AG10803 (cell line): ENCODE data around the gene ARPP19.
"Not testable (repeated sequence)": the region's sequence is repeated elsewhere in the genome, so short reads cannot be mapped to it uniquely, and the experiment has no call there.

Source experiments
- DNase-seq: peaks from one replicate; pipeline ENCODE4 v3.0.0; 2010; ENCODE audit warnings: low read depth
- H3K4me3 ChIP-seq: 2 replicates; pipeline ENCODE4 v1.5.1; 2011; ENCODE audit warnings: mild to moderate bottlenecking, low read length, control low read depth
- TF ChIP-seq, protein P1 (sequence below): conservative IDR thresholded peaks from 2 replicates; pipeline ENCODE4 v1.5.1; 2011; ENCODE audit warnings: mild to moderate bottlenecking, low read length, control low read depth, inconsistent platforms

The ARPP19 gene

GRCh38 chr15:52558196-52558595, 10.6 kb downstream of the ARPP19 start:
- TF ChIP-seq, protein P1, sequence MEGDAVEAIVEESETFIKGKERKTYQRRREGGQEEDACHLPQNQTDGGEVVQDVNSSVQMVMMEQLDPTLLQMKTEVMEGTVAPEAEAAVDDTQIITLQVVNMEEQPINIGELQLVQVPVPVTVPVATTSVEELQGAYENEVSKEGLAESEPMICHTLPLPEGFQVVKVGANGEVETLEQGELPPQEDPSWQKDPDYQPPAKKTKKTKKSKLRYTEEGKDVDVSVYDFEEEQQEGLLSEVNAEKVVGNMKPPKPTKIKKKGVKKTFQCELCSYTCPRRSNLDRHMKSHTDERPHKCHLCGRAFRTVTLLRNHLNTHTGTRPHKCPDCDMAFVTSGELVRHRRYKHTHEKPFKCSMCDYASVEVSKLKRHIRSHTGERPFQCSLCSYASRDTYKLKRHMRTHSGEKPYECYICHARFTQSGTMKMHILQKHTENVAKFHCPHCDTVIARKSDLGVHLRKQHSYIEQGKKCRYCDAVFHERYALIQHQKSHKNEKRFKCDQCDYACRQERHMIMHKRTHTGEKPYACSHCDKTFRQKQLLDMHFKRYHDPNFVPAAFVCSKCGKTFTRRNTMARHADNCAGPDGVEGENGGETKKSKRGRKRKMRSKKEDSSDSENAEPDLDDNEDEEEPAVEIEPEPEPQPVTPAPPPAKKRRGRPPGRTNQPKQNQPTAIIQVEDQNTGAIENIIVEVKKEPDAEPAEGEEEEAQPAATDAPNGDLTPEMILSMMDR, result no peak
- no peak overlapping the region for H3K4me3 ChIP-seq
- DNase-seq, result peak; percentile 46

GRCh38 chr15:52557274-52557641, 11.6 kb downstream of the ARPP19 start:
- H3K4me3 ChIP-seq, result no peak overlapping the region
- no peak for DNase-seq
- TF ChIP-seq, protein P1, result no peak

DNA sequence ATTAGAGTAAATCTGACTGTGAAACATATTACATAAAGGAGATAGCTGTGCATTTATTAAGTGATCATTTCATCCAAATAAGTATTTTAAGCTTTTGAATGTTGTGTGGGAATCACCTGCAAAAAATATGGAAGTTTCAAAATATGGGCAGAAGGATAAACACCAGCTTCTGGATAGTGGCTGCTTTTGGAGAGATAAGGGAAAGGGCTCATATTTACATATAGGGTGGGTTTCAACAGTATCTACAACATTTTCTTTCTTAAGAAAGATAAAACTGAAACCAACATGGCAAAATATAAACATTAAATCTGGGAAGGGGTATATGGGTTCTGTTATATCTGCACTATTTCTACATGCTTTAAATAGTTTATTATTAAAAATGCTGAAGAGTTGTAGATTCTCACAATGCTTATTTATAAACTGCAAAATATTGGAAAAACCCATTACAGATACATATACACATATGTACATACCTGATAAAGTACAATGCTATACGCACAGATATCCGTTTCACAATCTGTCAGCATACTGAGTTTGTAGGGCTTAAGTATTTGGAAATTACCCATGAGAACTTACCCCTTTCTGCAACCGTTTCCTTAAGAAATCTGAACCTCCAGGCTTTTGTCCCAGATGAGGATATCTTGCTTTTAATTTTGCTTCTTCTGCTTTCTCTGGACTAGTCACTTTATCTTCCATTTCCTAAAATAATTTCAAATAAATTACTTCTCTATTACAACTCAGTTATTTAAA, 12.1 kb downstream of the ARPP19 start:
- no peak for DNase-seq
- H3K4me3 ChIP-seq, result no peak overlapping the region
- TF ChIP-seq, protein P1, result no peak

DNA sequence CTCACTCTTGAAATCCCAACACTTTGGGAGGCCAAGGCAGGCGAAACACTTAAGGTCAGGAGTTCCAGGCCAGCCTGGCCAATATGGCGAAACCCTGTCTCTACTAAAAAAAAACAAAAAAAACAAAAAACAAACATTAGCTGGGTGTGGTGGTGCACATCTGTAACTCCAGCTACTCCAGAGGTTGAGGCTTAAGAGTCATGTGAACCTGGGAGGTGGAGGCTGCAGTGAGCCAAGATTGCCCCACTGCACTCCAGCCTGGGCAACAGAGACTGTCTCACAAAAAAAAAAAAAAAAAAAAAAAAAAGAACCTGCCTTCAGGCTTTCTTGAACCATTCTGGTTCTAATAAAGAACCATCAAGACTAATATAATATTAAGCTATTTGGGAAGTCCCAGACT, 16.5 kb downstream of the ARPP19 start:
- no peak for DNase-seq
- TF ChIP-seq, protein P1, result no peak
- no peak overlapping the region for H3K4me3 ChIP-seq

- no peak for DNase-seq
- TF ChIP-seq, protein P1, result no peak
- H3K4me3 ChIP-seq, result no peak overlapping the region
Observed at GRCh38 chr15:52551762-52552161, 17.1 kb downstream of the ARPP19 start.

DNA sequence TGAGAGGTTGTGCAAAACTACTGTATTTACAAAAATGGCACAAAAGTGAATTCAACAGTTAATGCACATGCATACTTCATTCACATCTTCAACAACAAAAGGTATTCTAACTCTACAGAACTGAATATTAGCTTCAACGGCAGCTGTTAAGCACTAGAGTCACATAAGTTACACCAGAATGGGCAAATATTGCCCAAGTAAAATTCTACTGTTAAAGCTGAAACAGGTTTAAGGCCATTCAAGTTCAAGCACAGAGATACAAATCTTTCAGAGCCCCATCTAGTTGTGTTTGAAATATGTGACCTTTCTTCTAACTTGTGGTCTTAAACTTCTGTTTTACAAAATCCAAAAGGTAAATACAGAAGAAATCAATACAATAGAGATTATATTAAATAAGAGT, 17.6 kb downstream of the ARPP19 start:
- H3K4me3 ChIP-seq, DNase-seq: not testable (repeated sequence)

DNA sequence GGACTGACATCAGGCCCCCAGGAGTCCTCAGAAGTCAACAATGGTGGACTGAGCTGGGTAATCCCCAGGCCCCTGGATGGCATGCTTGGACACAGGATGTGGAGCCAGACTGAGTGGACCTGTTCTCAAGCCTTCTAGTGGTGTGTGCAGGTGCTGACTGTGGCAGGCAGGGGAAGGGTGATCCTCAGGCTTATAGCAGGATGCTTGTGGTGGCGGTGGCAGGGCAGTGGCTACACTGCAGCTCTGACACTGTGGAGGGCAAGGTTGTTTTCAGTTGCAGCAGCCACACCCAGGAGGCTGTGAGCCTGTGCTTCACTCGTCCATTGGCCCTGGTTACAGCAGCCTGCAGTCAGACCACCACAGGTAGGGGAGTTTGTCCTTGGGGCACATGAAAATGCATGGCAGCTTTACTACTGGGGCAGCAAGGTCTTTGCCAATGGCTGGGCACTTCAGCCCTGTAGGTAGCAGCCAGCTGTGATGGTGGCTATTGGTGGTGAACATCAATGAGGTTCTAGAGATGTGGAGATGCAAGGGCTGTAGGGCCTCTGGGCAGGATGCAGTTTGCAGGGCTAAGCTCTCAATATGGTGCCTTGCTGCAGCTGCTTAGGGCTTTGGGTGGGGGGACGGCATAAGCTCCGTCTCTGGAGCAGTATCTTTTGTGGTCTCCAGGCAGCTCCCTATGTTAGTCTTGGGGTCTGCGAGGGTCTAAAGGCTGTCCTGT, 22.6 kb downstream of the ARPP19 start:
- TF ChIP-seq, protein P1, result no peak
- no peak for DNase-seq
- H3K4me3 ChIP-seq, result no peak overlapping the region
